Stimulated activated CD8-positive, alpha-beta memory T cell treated with anti-CD3 and anti-CD28 coated beads, Interleukin-12 subunit alpha, Interleukin-12 subunit beta, amount 100 ng/mL, for 24 hours (primary cell): Measurements from ENCODE around the gene ERBB3.
"Not testable (repeated sequence)": the region's sequence is repeated elsewhere in the genome, so short reads cannot be mapped to it uniquely, and the experiment has no call there.

Experiments used
- DNase-seq: peaks from one replicate; pipeline ENCODE4 v3.0.0-alpha.2; 2020; ENCODE audit errors: extremely low read depth

The ERBB3 gene

DNA sequence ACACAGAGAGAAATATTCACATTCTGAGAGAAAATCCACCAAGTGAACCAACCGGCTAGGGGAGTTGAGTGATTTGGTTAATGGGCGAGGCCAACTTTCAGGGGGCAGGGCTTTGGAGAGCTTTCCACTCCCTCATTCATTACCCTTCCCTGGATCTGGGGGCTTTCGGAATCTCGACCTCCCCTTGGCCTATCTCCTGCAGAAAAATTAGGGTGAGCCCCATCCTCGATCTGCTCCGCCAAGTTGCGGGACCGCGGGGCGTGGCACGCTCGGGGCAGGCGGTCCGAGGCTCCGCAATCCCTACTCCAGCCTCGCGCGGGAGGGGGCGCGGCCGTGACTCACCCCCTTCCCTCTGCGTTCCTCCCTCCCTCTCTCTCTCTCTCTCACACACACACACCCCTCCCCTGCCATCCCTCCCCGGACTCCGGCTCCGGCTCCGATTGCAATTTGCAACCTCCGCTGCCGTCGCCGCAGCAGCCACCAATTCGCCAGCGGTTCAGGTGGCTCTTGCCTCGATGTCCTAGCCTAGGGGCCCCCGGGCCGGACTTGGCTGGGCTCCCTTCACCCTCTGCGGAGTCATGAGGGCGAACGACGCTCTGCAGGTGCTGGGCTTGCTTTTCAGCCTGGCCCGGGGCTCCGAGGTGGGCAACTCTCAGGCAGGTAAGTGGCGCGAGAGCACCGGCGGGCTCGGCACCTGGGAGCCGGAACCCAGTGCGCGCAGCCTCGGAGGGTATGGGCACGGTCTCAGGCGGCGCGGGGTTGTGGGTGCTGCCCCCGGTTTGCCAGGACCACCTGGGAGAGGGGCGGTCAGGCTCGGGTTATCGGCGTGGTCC is at the start of gene ERBB3:
Gene ERBB3, plus strand, starts transcription at position 443 of the 833 bp plus-strand sequence. Its CDS starts 136 bp downstream, at position 579.
- no peak for DNase-seq

DNA sequence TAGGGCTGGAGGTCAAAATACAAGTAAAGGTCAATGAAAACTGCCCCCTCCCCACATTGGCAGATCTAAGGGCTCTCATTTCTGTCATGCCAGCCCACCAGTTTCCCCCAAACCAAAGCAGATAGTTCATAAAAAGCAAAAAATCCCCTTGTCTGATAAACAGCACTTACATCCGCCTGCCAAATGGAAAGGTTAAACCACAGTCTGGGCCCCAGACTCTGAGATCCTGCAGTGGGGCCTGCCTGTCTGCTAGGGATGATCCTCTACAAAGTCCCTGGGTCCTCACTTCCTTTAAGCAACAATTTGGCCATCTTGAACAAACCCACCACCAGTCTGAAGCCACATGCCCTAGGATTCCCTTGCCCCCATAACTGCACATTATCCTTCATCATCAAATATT is 48.0 kb upstream of the ERBB3 start:
- DNase-seq = no peak

DNA sequence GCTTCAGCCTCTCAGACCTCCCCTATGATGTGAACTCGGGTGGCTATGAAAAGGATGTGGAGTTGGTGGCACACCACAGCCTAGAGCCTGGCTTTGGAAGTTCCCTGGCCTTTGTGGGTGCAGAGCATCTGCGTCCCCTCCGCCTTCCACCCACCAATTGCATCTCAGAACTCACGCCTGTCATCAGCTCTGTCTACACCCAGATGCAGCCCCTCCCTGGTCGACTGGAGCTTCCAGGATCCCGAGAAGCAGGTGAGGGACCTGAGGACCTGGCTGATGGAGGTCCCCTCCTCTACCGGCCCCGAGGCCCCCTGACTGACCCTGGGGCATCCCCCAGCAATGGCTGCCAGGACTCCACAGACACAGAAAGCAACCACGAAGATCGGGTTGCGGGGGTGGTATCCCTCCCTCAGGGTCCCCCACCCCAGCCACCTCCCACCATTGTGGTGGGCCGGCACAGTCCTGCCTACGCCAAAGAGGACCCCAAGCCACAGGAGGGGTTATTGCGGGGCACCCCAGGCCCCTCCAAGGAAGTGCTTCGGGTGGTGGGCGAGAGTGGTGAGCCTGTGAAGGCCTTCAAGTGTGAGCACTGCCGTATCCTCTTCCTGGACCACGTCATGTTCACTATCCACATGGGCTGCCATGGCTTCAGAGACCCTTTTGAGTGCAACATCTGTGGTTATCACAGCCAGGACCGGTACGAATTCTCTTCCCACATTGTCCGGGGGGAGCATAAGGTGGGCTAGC is 45.2 kb upstream of the ERBB3 start:
- peak; percentile 19 for DNase-seq

DNA sequence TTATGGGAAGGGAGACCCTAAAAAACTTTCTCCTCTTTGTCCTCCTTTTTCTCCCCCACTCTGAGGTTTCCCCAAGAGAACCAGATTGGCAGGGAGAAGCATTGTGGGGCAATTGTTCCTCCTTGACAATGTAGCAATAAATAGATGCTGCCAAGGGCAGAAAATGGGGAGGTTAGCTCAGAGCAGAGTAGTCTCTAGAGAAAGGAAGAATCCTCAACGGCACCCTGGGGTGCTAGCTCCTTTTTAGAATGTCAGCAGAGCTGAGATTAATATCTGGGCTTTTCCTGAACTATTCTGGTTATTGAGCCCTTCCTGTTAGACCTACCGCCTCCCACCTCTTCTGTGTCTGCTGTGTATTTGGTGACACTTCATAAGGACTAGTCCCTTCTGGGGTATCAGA is 42.8 kb upstream of the ERBB3 start:
- no peak for DNase-seq

DNA sequence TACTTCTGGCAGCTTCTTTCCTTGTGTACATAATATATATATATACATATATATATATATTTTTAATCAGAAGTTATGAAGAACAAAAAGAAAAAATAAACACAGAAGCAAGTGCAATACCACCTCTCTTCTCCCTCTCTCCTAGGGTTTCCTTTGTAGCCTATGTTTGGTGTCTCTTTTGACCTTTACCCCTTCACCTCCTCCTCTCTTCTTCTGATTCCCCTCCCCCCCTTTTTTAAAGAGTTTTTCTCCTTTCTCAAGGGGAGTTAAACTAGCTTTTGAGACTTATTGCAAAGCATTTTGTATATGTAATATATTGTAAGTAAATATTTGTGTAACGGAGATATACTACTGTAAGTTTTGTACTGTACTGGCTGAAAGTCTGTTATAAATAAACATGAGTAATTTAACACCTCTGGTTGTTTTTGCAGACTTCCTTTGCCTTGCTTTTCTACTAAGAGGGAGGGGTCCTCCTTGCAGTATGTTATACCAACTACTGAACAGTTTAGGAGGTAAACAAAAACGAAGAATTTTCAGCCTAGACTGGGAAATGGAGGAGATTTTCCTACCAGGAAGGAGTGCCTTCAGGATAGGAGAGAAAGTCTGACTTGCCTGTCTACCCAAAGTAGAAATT is 41.8 kb upstream of the ERBB3 start:
- no peak for DNase-seq

DNA sequence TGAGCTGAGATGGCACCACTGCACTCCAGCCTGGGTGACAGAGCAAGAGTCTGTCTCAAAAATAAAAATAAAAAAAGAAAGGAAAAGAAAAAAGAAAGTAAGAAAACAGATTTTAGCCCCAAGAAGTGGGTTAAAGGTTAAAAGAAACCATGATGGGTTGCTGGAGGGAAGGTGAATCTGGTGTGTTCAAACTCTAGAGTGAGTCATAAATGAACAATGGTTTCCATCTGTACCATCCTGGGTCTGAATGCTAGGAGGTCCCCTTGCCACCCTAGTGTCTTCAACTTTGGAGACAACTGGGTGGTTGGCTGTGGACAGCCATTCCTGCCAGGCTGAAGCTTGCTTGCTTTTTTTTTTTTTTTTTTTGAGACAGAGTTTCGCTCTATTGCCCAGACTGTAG is 39.8 kb upstream of the ERBB3 start:
- DNase-seq = no peak

DNA sequence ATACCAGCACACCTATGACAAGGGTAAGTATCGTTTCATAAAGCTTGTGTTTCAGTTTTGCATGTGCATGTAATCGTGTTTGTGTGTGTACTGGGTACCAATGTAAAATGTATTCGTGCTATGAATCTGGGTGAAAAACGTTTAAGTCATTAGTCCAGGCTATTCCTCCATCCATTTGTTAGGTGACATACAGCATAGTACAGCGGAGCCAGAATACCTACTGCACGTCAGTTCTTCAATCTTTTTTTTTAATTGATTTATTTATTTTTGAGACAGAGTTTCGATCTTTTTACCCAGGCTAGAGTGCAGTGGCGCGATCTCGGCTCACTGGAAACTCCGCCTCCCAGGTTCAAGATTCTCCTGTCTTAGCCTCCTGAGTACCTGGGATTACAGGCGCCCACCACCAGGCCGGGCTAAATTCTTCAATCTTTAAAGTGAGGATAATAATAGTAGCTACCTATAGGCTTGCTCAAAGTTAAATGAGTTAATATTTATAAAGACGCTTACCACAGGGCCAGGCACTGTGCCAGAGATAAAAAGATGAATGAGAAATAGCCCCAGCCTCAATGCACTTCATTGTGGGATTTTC is 38.9 kb upstream of the ERBB3 start:
- no peak for DNase-seq

DNA sequence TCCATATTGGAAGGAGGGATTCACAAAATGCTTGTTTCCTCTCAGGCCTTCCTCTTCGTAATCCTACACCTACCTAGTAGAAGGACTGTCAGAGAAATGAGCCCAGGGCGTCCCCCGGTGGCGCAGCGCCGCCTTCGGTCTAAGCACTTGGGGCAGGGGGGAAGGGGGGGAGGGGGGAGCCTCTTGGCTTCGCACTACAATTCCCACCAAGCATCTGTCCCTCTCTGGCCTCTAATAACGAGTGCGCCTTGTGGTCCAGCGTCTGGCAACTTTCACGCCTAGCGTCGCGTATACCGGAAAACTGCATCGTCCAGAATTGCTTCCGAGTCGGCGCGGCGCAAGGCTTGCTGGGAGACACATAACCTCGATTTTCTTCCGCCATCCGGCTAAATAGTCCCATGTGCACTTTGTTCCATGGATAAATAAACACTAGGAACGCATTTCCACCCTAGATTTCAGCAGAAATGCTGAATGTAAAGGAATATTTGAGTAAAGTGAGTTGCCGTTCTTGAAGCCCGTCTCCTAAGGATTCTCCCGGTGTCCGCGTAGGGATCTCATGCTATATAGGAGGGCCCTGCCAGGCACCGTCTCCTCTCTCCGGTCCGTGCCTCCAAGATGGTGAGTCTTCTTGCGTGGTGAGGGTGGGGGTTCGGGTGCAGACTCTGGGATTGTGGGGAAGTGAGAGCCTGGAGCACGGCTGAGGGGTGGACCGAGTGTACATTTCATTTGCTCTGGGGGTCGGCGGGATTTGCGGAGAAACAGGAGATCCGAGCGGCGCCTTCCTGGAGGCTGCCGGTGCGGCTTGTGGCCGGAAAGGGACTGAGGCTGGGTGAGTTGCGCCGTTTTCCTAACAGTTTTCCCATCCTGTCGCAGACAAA is 38.2 kb upstream of the ERBB3 start, which contains the start of gene RPS26:
Gene RPS26, plus strand, starts transcription at position 367 of the 878 bp plus-strand sequence. Its CDS starts 249 bp downstream, at position 616.
- DNase-seq = peak; percentile 84

DNA sequence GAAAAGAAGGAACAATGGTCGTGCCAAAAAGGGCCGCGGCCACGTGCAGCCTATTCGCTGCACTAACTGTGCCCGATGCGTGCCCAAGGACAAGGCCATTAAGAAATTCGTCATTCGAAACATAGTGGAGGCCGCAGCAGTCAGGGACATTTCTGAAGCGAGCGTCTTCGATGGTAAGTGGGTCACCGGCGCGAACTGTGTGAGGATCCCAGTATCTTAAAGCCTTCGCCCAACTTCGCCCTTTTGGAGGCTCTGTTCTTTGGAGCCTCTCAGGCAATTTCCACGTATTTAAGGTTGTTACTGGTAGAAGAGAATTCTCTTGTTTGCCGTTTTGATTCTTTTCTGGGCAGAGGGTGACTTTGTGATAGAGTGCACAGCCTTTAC is 37.5 kb upstream of the ERBB3 start:
- DNase-seq = not testable (repeated sequence)

DNA sequence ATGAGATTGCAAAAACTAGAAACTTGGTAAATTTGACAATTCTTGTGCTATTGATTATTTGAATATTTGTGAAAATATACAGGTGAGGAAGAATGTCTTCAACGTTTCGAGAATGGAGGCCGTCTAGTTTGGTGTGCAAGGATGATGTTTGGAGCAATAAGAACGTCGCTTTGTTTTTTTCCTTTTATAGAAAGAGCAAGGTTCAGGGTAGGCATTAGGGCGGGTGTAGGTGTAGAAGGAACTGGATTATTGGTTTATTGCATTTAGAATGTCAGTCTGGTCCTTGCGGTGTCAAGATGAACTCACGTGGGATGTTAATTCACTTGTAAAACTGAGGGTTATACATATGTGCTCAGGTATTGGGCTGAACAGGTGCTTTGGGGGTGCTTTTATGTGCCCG is 37.1 kb upstream of the ERBB3 start:
- no peak for DNase-seq

DNA sequence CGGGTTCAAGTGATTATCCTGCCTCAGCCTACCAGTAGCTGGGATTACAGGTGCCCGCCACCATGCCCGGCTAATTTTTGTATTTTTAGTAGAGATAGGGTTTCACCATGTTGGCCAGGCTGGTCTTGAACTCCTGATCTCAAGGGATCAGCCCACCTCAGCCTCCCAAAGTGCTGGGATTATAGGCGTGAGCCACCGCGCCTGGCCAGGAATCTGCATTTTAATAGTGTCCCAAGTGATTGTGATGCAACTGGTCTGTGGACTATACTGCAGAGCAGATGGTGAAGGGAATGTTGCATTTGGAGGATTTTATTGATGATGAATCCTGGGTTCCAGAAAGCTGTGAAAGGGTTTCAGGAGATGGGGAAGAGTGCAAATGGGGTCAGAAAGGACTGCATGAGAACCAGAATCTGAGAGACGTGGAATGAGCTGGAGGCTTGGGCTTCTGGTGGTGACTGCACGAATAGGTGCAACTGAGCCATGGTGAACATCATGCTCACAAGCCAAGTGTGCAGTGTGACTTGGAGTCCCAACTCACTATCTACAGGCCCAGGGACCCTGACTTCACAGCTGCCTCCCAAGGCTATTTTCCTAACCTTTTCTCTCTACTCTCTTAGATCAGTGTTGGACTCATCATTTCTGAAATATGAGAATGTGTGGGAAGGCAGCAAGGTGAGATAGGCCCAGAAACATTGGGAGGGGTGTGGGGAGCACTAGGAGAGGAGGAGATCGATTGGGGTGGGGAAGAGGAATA is 33.8 kb upstream of the ERBB3 start:
- no peak for DNase-seq

DNA sequence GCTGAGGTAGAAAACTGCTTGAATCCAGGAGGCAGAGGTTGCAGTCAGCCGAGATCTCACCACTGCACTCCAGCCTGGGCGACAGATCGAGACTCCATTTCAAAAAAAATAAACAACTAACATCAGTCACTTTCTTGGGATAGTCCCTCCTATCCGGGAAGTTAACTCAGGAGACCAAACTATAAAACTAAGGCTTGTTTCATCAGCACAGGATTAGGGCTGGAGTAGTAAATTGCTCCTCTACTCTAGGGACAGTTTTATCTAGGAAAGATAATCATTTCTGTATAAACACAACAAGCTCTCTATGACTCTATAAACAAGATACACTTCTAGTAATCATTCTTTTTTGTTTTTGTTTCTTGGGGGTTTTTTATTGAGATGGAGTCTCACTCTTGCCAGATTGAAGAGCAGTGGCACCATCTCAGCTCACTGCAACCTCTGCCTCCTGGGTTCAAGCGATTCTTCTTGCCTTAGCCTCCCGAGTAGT is 26.5 kb upstream of the ERBB3 start:
- DNase-seq = no peak

DNA sequence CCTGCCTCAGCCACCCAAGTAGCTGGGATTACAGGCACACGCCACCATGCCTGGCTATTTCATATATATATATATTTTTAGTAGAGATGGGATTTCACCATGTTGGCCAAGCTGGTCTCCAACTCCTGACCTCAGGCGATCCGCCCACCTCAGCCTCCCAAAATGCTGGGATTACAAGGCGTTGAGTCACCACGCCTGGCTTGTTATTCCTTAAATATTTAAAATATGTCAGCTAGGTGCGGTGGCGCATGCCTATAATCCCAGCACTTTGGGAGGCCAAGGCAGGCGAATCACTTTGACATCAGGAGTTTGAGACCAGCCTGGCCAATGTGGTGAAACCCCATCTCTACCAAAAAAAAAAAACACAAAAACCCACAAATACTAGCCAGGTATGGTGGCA is 20.0 kb upstream of the ERBB3 start:
- not testable (repeated sequence) for DNase-seq

DNA sequence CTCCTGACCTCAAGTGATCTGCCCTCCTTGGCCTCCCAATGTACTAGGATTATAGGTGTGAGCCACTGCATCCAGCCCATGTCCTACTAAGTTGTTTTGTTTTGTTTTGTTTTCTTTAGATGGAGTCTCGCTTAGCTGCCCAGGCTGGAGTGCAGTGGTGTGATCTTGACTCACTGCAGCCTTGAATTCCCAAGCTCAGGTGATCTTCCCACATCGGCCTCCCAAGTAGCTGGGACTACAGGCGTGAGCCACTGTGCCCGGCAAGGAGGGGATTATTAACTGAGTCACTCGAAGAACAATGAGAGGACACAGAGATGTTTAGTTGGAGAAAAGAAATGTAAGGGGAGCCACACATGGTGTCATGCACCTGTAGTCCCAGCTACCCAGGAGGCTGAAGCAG is 18.0 kb upstream of the ERBB3 start:
- no peak for DNase-seq

DNA sequence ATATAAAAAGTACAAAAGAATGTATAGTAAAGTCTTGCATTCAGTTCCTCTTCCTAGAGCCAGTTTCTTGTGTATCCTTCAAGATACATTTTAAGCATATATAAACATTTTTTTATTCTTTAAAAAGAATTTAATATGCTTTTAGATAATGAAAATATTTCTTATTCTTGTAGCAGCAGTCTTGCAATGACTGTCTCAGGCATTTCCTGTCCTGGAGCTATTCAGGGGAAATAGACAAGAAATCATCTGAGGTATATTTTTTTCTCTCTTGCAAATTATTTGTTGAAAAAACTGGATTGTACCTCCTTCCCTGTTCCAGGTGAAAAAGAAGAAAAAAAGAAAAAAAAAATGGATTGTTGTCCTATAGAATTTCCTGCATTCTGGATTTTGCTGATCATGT is 17.0 kb upstream of the ERBB3 start:
- DNase-seq = no peak

DNA sequence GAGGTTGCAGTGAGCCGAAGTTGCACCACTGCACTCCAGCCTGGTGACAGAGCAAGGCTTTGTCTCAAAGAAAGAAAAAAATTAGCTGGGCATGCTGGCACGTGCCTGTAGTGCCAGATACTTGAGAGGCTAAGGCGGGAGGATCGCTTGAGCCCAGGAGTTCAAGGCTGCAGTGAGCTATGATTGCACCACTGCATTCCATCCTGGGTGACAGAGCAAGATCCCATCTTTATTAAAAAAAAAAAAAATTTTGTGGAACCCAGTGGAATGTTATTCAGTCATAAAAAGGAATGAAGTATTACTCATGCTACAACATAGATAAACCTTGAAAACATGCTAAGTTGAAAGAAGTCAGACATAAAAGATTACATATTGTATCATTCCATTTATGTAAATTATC is 8.3 kb upstream of the ERBB3 start:
- DNase-seq = no peak

DNA sequence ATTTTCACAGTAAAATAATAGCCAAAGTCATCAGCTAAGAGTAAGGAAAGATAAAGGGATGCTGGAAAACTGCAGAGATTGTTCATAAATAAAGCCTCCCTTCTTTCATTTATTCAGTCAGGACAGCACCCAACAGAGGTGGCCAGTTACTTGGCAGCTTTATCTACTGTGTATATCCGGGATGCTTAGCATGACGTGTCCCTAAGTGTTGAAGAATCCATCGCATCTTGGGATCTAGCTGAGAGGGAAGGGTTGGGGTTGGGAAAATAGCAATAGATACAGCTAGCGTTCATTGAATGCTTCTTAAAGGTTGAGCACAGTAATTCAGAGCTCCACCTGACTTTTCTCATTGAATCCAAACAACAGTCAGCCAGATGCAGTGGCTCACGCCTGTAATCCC is 5.6 kb upstream of the ERBB3 start:
- no peak for DNase-seq

DNA sequence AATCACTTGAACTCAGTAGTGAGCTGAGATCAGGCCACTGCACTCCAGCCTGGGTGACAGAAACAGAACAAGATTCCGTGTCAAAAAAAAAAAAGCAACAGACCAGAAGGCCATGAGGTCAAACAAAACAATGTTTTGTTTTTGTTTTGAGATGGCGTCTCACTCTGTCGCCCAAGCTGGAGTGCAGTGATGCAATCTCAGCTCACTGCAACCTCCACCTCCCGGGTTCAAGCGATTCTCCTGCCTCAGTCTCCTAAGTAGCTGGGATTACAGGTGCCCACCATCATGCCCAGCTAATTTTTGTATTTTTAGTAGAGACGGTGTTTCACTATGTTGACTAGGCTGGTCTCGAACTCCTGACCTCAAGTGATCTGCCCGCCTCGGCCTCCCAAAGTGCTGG is 2.0 kb upstream of the ERBB3 start:
- DNase-seq = not testable (repeated sequence)

DNA sequence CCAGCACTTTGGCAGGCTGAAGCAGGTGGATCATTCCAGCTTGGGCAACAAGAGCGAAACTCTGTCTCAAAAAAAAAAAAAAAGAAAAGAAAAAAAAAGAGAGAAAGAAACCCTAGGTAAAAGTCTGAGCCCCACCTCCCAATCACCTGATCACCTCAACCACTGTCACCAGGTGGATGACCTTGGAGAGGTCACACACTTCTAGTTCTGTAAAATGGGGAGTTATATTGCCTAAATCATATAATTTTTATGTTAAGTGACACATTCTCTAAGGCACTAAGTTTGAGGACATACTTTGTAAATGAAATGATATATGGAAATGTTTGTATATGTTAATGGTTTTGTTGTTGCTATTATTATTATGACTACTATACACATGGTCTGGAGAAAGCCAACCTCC is 1.5 kb upstream of the ERBB3 start:
- DNase-seq = no peak
